ENCODE measurements around the gene NDUFC1.

Gene NDUFC1

DNA sequence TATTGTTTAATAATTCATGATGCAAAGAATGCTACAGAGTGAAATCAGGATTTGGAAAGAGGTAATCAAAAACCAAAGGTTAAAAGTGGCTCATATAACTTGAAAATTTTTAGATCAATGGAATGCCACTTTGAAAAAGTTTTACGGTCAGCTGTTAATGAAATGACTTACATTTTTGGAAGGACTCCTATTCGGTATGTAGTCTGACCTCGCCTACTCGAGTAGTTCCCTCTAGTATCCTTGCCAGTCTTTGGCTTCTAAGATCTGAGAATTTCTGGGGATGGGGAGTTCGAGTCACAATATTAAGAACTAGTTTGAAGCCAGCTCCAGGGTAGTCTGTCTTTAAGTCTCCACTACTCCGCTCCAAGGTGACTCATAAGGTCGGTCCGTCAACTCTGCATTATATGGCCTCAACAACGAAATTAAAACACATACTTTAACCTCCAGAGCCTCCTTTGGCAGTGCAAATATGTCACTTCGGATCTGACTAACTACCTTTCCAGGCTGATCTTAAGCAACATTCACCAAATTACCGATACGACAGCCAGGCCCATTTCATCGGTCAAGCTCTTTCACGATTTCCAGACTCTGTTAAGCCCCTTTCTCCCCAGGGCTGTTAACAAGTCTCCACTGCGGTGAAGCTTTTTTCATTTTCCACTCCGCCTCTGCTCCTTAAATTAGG is 1.7 kb downstream of the NDUFC1 start:
- intact Hi-C loops (cut with DNase I) = loop anchor here (1.0 to 5.0 kb wide), 2 partner anchors 122 to 218 kb away; no protein-coding TSS in a partner anchor
- DNase-seq = no peak

DNA sequence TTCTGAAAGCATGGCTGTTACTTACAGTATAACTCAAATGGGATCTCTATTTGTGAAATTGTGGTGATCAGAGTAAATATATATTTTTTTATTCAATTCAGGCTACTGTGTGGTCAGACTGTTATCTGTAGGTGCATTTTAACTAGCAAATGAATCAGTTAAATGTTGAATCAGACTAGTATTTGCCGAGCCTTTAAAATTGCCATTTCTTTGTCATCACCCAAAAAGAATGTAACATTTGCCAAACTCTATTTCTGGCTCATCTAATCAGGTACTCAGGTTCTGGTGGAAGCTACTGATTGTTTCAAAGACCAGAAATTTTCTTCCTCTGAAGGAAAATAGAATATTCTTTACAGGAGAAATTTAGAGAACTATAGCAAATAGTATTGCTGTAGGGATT is 2.7 kb downstream of the NDUFC1 start:
- no peak for DNase-seq
- intact Hi-C loops (cut with DNase I) = loop anchor here (5.0 kb wide), 1 partner anchor 158 kb away; no protein-coding TSS in a partner anchor

DNA sequence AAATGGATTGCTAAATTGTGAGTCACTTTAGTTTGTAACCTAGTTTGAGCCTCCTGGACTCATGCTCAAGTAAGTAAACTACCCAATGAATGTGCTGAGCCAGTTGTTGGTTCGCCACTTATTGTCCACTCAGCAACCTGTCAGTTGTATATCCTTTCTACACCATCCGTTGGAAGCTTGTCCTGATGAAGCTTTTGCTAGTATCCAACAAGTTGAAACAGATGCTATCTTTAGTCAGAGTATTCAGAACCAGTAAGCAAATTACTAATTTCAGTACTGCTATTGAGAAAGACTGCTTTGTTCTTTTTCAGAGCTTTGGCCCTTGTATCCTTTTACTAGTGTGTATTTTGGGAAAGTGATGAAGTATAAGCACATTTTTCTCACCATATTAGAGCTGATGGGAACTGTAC is 5.3 kb downstream of the NDUFC1 start:
- intact Hi-C loops (cut with DNase I) = loop anchor here (5.0 kb wide), 1 partner anchor 160 kb away; no protein-coding TSS in a partner anchor
- no peak for DNase-seq

DNA sequence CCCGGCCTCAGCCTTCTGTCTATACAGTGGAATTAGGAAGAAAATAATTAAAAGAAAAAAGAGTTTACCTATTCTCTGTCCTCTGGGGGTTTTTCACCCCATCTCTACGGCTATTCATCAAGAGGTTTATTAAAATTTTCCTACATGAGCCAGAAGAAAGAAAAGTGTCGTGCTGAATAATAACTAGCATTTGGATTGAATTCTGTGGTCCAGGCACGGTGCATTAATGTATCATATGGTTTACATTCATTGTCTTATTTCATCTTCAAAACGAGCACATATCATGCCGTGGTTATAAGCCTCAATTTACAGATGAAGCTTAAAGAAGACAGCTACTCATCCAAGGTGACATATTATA is 6.4 kb downstream of the NDUFC1 start:
- intact Hi-C loops (cut with DNase I) = loop anchor here (1.0 to 5.0 kb wide), 4 partner anchors 67 to 266 kb away; no protein-coding TSS in a partner anchor
- DNase-seq = no peak

DNA sequence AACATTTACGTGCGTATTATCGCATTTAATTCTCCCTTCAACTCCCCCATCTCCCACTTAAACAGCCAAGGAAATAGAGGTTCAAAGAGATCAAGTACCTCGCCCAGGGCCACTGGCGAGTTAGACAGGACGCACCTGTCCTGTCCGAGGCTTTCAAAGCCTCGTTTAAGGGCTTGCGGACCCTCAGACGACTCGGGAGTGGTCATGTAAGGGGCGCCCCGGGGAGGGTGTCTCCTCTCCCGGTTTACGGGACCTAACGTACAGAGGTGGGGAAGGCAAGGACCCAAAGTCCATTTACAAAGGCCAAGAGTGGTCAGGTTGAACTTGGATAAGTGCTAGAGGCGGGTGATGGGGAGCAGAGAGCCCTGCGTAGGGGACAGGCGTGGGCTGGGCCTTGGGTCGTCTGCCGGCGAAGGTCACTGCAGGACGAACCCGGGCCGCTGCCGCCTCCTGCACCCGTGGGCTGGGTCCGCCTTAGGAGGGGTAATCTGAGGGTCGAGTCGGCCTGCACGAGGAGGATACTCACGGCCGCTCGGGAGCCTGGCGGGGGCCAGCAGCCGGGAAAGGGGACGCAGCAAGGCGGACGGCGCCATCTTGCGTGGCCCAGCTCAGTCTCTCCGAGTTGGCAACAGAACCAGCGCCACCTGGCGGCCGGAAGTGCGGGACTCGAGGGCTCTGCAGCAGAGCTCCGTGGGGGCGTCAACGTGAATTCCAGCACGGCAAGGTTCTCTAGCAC is 6.9 kb downstream of the NDUFC1 start:
- intact Hi-C loops (cut with DNase I) = loop anchor here (1.0 to 5.0 kb wide), 4 partner anchors 67 to 265 kb away; no protein-coding TSS in a partner anchor
- DNase-seq = peak; percentile 96 to 100 (median 99)

GRCh38 chr4:139286186-139286698 is 16.0 kb downstream of the NDUFC1 start:
- intact Hi-C loops (cut with DNase I) = no loop called here
- no peak for DNase-seq

DNA sequence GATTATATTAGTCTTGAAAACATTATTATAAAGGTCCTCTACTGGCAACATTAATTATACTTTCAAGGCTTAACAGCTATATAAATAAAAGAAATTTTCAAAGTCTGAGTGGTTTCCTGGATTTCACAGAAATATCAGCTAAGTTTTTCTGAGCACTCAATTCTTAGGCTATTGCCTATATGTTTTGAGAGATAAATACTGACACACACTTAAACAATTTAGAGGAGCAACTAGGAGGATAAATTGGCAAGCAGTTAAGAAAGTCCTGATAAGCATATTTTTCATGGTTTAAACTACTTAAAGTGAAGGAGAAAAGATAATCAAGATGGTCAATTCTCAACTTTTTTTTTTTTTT is 19.6 kb downstream of the NDUFC1 start:
- DNase-seq = no peak
- intact Hi-C loops (cut with DNase I) = no loop called here

GRCh38 chr4:139282065-139282720 is 20.1 kb downstream of the NDUFC1 start:
- intact Hi-C loops (cut with DNase I) = no loop called here
- DNase-seq = no peak

- DNase-seq = peak in 8 of 10 donors; percentile 24 to 91 (median 54)
- intact Hi-C loops (cut with DNase I) = no loop called here
These were observed 22.3 kb downstream of the NDUFC1 start, which contains the start of gene MGARP for GRCh38 chr4:139279760-139280620. Gene MGARP, minus strand, starts transcription at chr4:139280225. Its CDS starts 67 bp downstream, at chr4:139280158.

DNA sequence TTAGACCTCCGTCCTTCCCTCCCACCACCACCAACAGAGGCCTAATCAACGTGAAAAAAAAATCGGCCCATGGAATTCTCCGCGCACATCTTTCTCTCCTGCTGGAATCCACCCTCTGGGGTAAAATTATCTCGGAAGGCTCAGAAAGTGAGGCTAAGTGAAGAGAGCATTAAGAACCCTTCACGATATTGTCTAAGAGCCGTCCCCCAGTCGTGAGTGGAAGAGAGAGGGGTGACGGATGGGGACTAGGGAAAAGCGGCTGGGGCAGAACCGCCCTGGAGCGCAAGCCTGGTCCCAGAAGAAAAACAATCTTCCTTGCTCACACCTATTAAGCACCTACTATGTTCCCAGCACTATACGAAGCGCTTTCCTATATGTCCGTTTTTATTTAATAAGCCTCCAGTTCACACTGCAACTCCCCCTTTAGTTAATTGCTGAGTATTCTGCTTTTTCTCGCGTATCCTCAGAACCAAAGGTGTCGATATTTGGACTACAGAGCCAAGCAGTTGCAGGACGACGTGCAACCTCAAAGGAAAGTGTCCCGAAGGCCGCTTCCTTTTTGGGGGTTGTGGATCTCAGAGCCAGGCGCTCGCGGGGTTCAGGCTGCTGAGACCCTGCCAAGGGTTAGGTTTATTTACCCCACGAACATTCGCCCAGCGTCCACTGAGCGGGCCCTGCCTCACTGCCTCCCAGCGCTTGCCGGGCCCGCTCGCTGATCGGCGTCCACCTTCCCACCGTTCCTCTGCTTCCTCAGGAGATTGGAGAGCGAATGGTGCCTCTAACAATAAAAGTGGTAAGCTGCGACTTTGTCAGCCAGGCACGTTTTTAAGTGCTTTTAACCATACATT is 23.1 kb downstream of the NDUFC1 start:
- intact Hi-C loops (cut with DNase I) = no loop called here
- DNase-seq = peak in 2 of 10 donors; percentile 18 to 19

DNA sequence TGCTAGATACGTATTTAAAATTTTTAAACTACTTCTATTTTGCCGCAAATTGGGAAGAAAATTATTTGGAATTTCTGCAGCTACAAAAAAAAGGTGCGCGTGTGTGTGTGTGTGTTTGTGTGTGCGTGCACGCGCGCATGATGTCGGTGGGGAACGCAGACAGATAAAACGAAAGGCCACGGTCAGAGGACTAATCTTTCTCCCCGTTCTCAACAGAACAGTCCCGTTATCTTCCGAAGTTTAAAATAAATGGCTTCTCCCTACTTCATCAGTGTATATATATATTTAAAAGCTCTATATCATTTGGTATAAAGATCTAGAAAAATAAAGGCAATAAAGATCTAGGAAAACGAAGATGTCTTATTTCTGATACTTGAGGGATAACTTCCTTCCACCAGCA is 23.8 kb downstream of the NDUFC1 start:
- intact Hi-C loops (cut with DNase I) = no loop called here

DNA sequence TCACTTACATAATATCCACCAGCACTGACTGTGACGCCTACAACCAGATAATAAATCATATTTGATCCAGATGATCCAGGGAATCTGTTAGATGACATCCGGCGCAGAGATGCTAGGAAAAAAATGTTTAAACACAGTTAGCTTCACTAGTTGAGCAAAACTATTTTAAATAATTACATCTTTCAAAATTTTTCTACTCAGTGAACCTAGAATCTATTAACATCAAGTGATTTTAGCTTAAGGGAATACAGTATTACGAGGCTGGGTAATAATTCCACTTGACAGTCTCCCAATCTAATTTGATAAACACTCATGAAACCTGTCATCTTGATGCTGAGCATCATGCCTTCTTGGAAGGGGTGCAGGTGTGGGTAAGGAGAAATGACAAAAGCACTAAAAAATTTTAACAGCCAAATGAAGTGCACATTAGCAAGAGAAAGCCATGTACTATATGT is 27.0 kb downstream of the NDUFC1 start:
- intact Hi-C loops (cut with DNase I) = no loop called here
- DNase-seq = no peak

More for the DNA sequence above, 23.8 kb downstream of the NDUFC1 start:
- DNase-seq = no peak

DNA sequence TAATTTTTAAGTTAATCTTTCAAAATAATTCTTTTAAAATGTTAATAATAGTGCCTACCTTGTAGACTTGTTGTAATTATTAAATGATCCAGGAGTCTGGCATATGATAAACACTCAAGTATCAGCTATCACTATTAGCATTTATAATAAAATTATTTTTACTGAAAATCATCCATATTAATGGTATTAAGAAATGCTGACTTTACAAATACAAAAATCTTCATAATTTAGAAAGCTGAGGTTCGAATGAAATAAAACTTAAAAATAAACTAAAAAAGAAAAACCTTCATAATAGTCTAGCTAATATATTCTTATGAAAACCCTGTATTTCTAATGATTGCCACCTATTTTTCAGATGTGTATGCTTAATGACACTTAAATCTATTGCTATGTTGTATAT is 27.5 kb downstream of the NDUFC1 start:
- intact Hi-C loops (cut with DNase I) = no loop called here
- DNase-seq = no peak

GRCh38 chr4:139273835-139274234 is 28.4 kb downstream of the NDUFC1 start:
- intact Hi-C loops (cut with DNase I) = no loop called here
- no peak for DNase-seq

DNA sequence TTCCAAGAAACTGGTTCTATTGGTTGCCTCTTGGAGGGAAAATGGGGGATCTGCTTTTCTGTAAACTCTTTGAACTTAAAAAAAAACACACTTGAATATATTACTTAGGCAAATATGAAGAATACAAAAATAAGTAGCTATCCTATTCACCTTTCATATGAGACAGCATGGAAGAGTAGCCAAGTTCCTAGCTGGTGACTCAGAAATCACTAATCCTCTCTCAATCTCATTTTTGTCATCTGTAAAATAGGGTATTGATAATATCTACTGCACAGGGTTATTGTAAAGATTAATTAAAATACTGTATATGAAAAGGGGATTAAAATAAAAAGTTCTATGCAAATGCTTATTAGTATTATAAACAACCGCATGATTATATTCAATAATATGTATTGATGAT is 35.0 kb downstream of the NDUFC1 start:
- DNase-seq = no peak
- intact Hi-C loops (cut with DNase I) = no loop called here

GRCh38 chr4:139266583-139267257 is 35.6 kb downstream of the NDUFC1 start:
- intact Hi-C loops (cut with DNase I) = no loop called here
- DNase-seq = peak in 6 of 10 donors; percentile 14 to 88 (median 30)

- intact Hi-C loops (cut with DNase I) = no loop called here
- DNase-seq = no peak
These were observed 36.1 kb downstream of the NDUFC1 start for GRCh38 chr4:139266208-139266582.

GRCh38 chr4:139265654-139266053 is 36.6 kb downstream of the NDUFC1 start:
- no peak for DNase-seq
- intact Hi-C loops (cut with DNase I) = no loop called here

GRCh38 chr4:139256349-139256748 is 45.9 kb downstream of the NDUFC1 start:
- DNase-seq = no peak
- intact Hi-C loops (cut with DNase I) = no loop called here
